ENCODE data around the gene FUOM. TPM values are rescaled to one million over a fixed set of nuclear protein-coding genes. Genes with fewer than 3 reads are reported as not detected.
A peak's percentile ranks its signal among the peaks of the same experiment; 100 is the strongest.

The FUOM gene
- total and polyA plus RNA-seq, 2 of the 8 experiments (the other 6 are each of a cell fraction or from before 2014, with no cell fraction given): 22.0 to 30.4 TPM

DNA sequence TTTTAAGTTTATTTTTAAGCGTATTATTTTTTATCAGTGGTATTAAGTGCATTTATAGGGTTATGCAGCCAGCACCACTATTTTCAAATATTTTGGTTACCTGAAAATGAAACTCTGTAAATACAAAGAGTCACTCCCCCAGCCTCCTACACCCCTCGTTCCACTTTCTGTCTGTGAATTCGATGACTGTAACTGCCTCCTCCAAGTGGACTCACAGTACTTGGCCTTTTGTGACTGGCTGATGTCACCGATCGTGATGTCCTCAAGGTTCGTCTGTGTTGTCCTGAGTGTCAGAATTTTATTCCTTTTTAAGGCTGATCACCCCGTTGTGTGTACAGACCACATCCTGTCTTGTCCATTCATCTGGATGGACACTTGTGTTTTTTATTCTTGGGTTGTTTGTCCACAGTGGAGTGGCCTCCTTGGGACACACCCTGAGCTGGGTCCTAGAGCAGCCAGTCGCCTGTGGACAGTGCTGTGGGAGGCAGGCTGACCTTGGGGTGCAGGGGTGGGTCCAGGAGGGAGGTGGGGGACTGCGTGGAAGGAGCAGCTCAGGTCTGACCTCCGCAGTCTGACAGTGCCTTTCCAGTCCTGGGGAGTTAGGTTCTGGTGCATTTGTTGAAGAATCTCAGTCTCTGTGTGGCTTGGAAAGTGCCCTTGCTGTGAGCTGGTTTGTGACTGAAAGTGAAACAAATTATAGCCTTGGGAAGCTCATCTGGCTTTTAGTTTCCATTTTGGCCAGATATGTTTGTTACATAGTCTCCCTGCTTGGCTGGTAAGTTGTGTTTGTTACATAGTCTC is 43.0 kb upstream of the FUOM start:
- Histone ChIP-seq H3K4me2 (ENCODE audit: insufficient read depth in 1 of 2, low read depth in 2 of 2, low read length in 2 of 2) (no peak overlapping the region), H4K91ac (replicated peaks; ENCODE audit: insufficient read length, low read length) (no peak overlapping the region), H3K79me2 (ENCODE audit: control insufficient read depth in 1 of 2, insufficient read depth in 2 of 2, low read length in 2 of 2) (peaks cover 0 to 29% of the 10 kb centered on the region in 2 experiments; a peak in 2 of 4 replicates), H3K56ac (replicated peaks; ENCODE audit: insufficient read length, low read depth, low read length) (no peak overlapping the region), H3K79me1 (ENCODE audit: low read depth, low read length) (peaks cover 11% of the 10 kb centered on the region), H3K9ac (replicated peaks in 1 of 4; ENCODE audit: extremely low read depth in 1 of 4, low read depth in 3 of 4, low read length in 3 of 4) (peak overlapping the region in 1 of 4 experiments; percentile 9; a peak in 1 of 7 replicates), H3K4ac (replicated peaks; ENCODE audit: insufficient read length, low read depth, low read length) (no peak overlapping the region), H4K8ac (ENCODE audit: extremely low read depth, insufficient read depth, low read length) (no peak overlapping the region), H3K36me3 (ENCODE audit: control insufficient read depth in 2 of 4, insufficient read depth in 4 of 4, low read length in 3 of 4) (peaks cover 8 to 71% (median 31%) of the 10 kb centered on the region in 4 experiments; a peak in 7 of 8 replicates), H2AK5ac (ENCODE audit: low read depth, low read length) (no peak overlapping the region), H4K20me1 (replicated peaks in 1 of 2; ENCODE audit: control insufficient read depth in 1 of 2, insufficient read depth in 2 of 2, low read length in 2 of 2) (peaks cover 0 to 14% of the 10 kb centered on the region in 2 experiments), H3K9me3 (ENCODE audit: insufficient read depth in 2 of 2, low read depth in 1 of 2, low read length in 1 of 2) (no peaks in the 10 kb centered on the region), H2BK5ac (ENCODE audit: low read depth, low read length) (no peak overlapping the region), H2BK12ac (ENCODE audit: low read depth, low read length) (no peak overlapping the region), H2AFZ (ENCODE audit: low read length) (no peak overlapping the region), H4K5ac (ENCODE audit: insufficient read length, low read depth, low read length) (no peak overlapping the region), H2BK15ac (ENCODE audit: low read length) (no peak overlapping the region), H3K23me2 (ENCODE audit: low read depth, low read length) (no peaks in the 10 kb centered on the region), H3K14ac (ENCODE audit: insufficient read length) (no peak overlapping the region), H2BK20ac (ENCODE audit: low read length) (no peak overlapping the region), H3K27me3 (replicated peaks in 1 of 4; ENCODE audit: control insufficient read depth in 3 of 4, extremely low read depth in 1 of 4, insufficient read depth in 3 of 4, low read length in 3 of 4) (no peaks in the 10 kb centered on the region), H3K4me3 (ENCODE audit: extremely low read depth in 1 of 4, insufficient read depth in 2 of 4, low read depth in 3 of 4, low read length in 4 of 4) (no peak overlapping the region), H3K27ac (ENCODE audit: low read depth, low read length) (no peak overlapping the region), H3K18ac (ENCODE audit: extremely low read depth, low read length) (no peak overlapping the region), H2BK120ac (replicated peaks; ENCODE audit: low read depth, low read length) (no peak overlapping the region), H3K4me1 (replicated peaks in 1 of 4; ENCODE audit: control insufficient read depth in 3 of 4, insufficient read depth in 4 of 4, low read length in 3 of 4) (no peaks in the 10 kb centered on the region), H3K23ac (ENCODE audit: insufficient read length) (no peak overlapping the region)
- DNase-seq (ENCODE audit: low read depth in 1 of 2, low spot score in 2 of 2): no peak
- TF ChIP-seq POLR2AphosphoS5 (IDR thresholded peaks at IDR 0.05; ENCODE audit: low read depth, low read length) (no peak), GTF2F1 (IDR thresholded peaks at IDR 0.05; ENCODE audit: borderline replicate concordance, low read depth, low read length) (no peak), SIX5 (IDR thresholded peaks at IDR 0.05; ENCODE audit: low read depth, low read length) (no peak), YY1 (IDR thresholded peaks at IDR 0.05; ENCODE audit: low read depth, low read length) (no peak), KDM1A (IDR thresholded peaks at IDR 0.05; ENCODE audit: borderline replicate concordance, low read length) (no peak)
- TF ChIP-seq, protein P1, sequence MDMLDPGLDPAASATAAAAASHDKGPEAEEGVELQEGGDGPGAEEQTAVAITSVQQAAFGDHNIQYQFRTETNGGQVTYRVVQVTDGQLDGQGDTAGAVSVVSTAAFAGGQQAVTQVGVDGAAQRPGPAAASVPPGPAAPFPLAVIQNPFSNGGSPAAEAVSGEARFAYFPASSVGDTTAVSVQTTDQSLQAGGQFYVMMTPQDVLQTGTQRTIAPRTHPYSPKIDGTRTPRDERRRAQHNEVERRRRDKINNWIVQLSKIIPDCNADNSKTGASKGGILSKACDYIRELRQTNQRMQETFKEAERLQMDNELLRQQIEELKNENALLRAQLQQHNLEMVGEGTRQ (IDR thresholded peaks at IDR 0.05; ENCODE audit: low read length): no peak
- CTCF ChIA-PET (ENCODE audit: partially characterized antibody): interaction anchor here (0.9 kb wide), 1 partner anchor 12 kb away, joined by 3 read pairs; no protein-coding TSS in a partner anchor
- no peak for FAIRE-seq
- 92% methylated on average over 10 of the region's 10 CpGs; no CpG with 5 or more reads in 1 of the 2 experiments for WGBS, 2 experiments (ENCODE audit: extremely low coverage in 1 of 2, insufficient coverage in 1 of 2, insufficient read length in 1 of 2, insufficient replicate concordance in 2 of 2, low coverage in 1 of 2, low lambda C conversion rate in 2 of 2, missing lambda C conversion rate in 1 of 2)
- POLR2A ChIA-PET (ENCODE audit: partially characterized antibody): interaction anchor here (0.9 to 1.1 kb wide), 2 partner anchors 10 to 19 kb away, joined by 4 to 5 read pairs; no protein-coding TSS in a partner anchor
